Measurements from ENCODE around the gene NRIP3.

GRCh38 chr11:8942518-8943066 is 61.2 kb downstream of the NRIP3 start, which contains the start of gene ASCL3:
- TF ChIP-seq CTCF (conservative IDR thresholded peaks at IDR 0.05; ENCODE audit: low read depth, low read length) (no peak), EZH2phosphoT487 (IDR thresholded peaks at IDR 0.05; ENCODE audit: borderline replicate concordance, low read length) (no peak)

Measured in PC-3 (cell line).